ENCODE results near the gene ZNF619. TPM values are rescaled to one million over a fixed set of nuclear protein-coding genes. Genes with fewer than 3 reads are reported as not detected.

The ZNF619 gene
- total and polyA plus RNA-seq, 2 of the 4 experiments (the other 2 are of a cell fraction), result 2.0 to 4.8 TPM

- Histone ChIP-seq H2BK5ac (ENCODE audit: low read depth, low read length, poor library complexity, severe bottlenecking) (no peak overlapping the region), H3K4ac (ENCODE audit: low read depth, low read length) (no peak overlapping the region), H4K20me1 (ENCODE audit: insufficient read depth, low read length) (no peaks in the 10 kb centered on the region), H2AK5ac (ENCODE audit: low read depth, low read length) (no peak overlapping the region), H2AK9ac (replicated peaks; ENCODE audit: low read depth, low read length, poor library complexity) (no peak overlapping the region), H3K36me3 (ENCODE audit: control insufficient read depth, insufficient read depth, low read length) (no peaks in the 10 kb centered on the region), H3K79me1 (ENCODE audit: low read depth in 1 of 2, low read length in 2 of 2) (peaks cover 14 to 15% of the 10 kb centered on the region in 2 experiments; a peak in 3 of 4 replicates), H2BK15ac (ENCODE audit: low read depth, low read length) (no peak overlapping the region), H3K56ac (ENCODE audit: extremely low read depth, insufficient read depth, low read length) (no peak overlapping the region), H3K14ac (replicated peaks; ENCODE audit: low read depth, low read length) (no peak overlapping the region), H3K9me1 (ENCODE audit: insufficient read depth, low read length) (no peaks in the 10 kb centered on the region; the same call in 1 of the 2 replicates), H3K9me3 (ENCODE audit: control insufficient read depth, insufficient read depth, low read length) (no peaks in the 10 kb centered on the region), H4K8ac (ENCODE audit: low read depth in 2 of 2, low read length in 2 of 2) (no peak overlapping the region), H3K4me1 (ENCODE audit: control insufficient read depth, insufficient read depth, low read length) (peaks cover 4% of the 10 kb centered on the region), H3K18ac (ENCODE audit: low read depth, low read length) (no peak overlapping the region), H3K23ac (ENCODE audit: low read depth, low read length) (no peak overlapping the region), H3K27me3 (ENCODE audit: control insufficient read depth, insufficient read depth, low read length) (no peaks in the 10 kb centered on the region), H3K27ac (ENCODE audit: insufficient read depth, low read length) (no peak overlapping the region), H2AFZ (replicated peaks; ENCODE audit: low read length, poor library complexity) (no peak overlapping the region), H4K5ac (ENCODE audit: low read depth, low read length) (no peak overlapping the region), H2BK120ac (ENCODE audit: low read depth, low read length) (no peak overlapping the region), H3K4me2 (ENCODE audit: low read depth, low read length) (no peak overlapping the region), H2BK20ac (ENCODE audit: low read depth, low read length) (no peak overlapping the region), H3K9ac (ENCODE audit: low read depth, low read length) (no peak overlapping the region), H4K91ac (ENCODE audit: insufficient read depth, low read depth, low read length) (no peak overlapping the region), H3K4me3 (ENCODE audit: insufficient read depth, low read depth, low read length) (no peak overlapping the region)
- no CpG with 5 or more reads among the region's 3 CpGs for WGBS, 2 experiments (ENCODE audit: extremely low coverage in 2 of 2, insufficient read length in 1 of 2)
- intact Hi-C loops (cut with micrococcal nuclease) (no loop called here), in situ Hi-C loops (cut with MboI; ENCODE audit: low sequenced_read_pairs) (no loop called here), dilution Hi-C loops (cut with HindIII; ENCODE audit: low sequenced_read_pairs, unreplicated experiment) (no loop called here)
- BruUV-seq (replicated peaks), result no TSS peak
- TF ChIP-seq MAFK (IDR thresholded peaks at IDR 0.05; ENCODE audit: low read depth, low read length) (peak; percentile 57), SMC3 (IDR thresholded peaks at IDR 0.05; ENCODE audit: low read depth, low read length) (no peak)
- DNase-seq (no peak), ATAC-seq (ENCODE audit: low read depth) (no peak)
- POLR2A ChIA-PET (ENCODE audit: unreplicated experiment), result no interaction called here
- CTCF ChIA-PET, result no interaction called here
Measured at GRCh38 chr3:40521254-40521653, 44.3 kb downstream of the ZNF619 start.
